ENCODE data around the gene RSBN1.
"Not testable (repeated sequence)": the region's sequence is repeated elsewhere in the genome, so short reads cannot be mapped to it uniquely, and the experiment has no call there.

RSBN1 gene

GRCh38 chr1:113718621-113719020, 93.7 kb downstream of the RSBN1 start:
- not testable (repeated sequence) for H3K27me3 ChIP-seq (ENCODE audit: control insufficient read depth in 5 of 5, insufficient read depth in 4 of 5, low read length in 5 of 5); H3K9ac ChIP-seq (ENCODE audit: low read length in 5 of 5); H3K4me1 ChIP-seq (ENCODE audit: control insufficient read depth in 5 of 5, insufficient read depth in 5 of 5, low read length in 5 of 5); H3K27ac ChIP-seq (ENCODE audit: low read depth, low read length); H3K9me3 ChIP-seq (ENCODE audit: control insufficient read depth in 5 of 5, low read length in 5 of 5); H3K4me3 ChIP-seq (ENCODE audit: low read depth in 1 of 5, low read length in 5 of 5)
- peaks cover 0 to 22% (median 4%) of the 10 kb centered on the region in 5 donors for H3K36me3 ChIP-seq (ENCODE audit: control insufficient read depth in 5 of 5, insufficient read depth in 5 of 5, low read length in 5 of 5)

GRCh38 chr1:113717506-113717905, 94.8 kb downstream of the RSBN1 start:
- not testable (repeated sequence) for H3K27ac ChIP-seq (ENCODE audit: low read depth, low read length); H3K4me3 ChIP-seq (ENCODE audit: low read depth in 1 of 5, low read length in 5 of 5); H3K4me1 ChIP-seq (ENCODE audit: control insufficient read depth in 5 of 5, insufficient read depth in 5 of 5, low read length in 5 of 5); H3K27me3 ChIP-seq (ENCODE audit: control insufficient read depth in 5 of 5, insufficient read depth in 4 of 5, low read length in 5 of 5); H3K9ac ChIP-seq (ENCODE audit: low read length in 5 of 5); H3K9me3 ChIP-seq (ENCODE audit: control insufficient read depth in 5 of 5, low read length in 5 of 5)
- H3K36me3 ChIP-seq (ENCODE audit: control insufficient read depth in 5 of 5, insufficient read depth in 5 of 5, low read length in 5 of 5): peaks cover 0 to 24% (median 4%) of the 10 kb centered on the region in 5 donors

GRCh38 chr1:113714606-113715269, 97.5 kb downstream of the RSBN1 start:
- Histone ChIP-seq H3K9me3 (ENCODE audit: control insufficient read depth in 5 of 5, low read length in 5 of 5) (peaks cover 0 to 4% (median 0%) of the 10 kb centered on the region in 5 donors), H3K27me3 (ENCODE audit: control insufficient read depth in 5 of 5, insufficient read depth in 4 of 5, low read length in 5 of 5) (no peaks in the 10 kb centered on the region), H3K27ac (ENCODE audit: low read depth, low read length) (no peak overlapping the region), H3K36me3 (ENCODE audit: control insufficient read depth in 5 of 5, insufficient read depth in 5 of 5, low read length in 5 of 5) (peaks cover 3 to 32% (median 15%) of the 10 kb centered on the region in 5 donors), H3K4me3 (ENCODE audit: low read depth in 1 of 5, low read length in 5 of 5) (no peak overlapping the region), H3K4me1 (ENCODE audit: control insufficient read depth in 5 of 5, insufficient read depth in 5 of 5, low read length in 5 of 5) (no peaks in the 10 kb centered on the region), H3K9ac (ENCODE audit: low read length in 5 of 5) (no peak overlapping the region)

Measured in subcutaneous abdominal adipose tissue (tissue), 5 donors.